SJSA1 (cell line): ENCODE data around the gene LNX1. TPM values are rescaled to one million over a fixed set of nuclear protein-coding genes. Genes with fewer than 3 reads are reported as not detected.

Source experiments
- DNase-seq, 2 experiments: peaks; one replicate each; pipeline ENCODE4 v3.0.0-alpha.2; 2015 to 2020; ENCODE audit warnings: low spot score in 2 of 2, low read depth in 1 of 2
- H3K27ac ChIP-seq: fragments of 250-450 bp; sonication (Bioruptor Pico); 2 replicates; pipeline ENCODE4 v1.5.1; 2020; ENCODE audit warnings: mild to moderate bottlenecking, moderate library complexity
- H3K27me3 ChIP-seq: fragments of 250-450 bp; sonication (Bioruptor Pico); replicated peaks from 2 replicates; pipeline ENCODE4 v1.5.1; 2020; ENCODE audit warnings: mild to moderate bottlenecking, moderate library complexity
- H3K36me3 ChIP-seq: fragments of 250-450 bp; sonication (Bioruptor Pico); 2 replicates; pipeline ENCODE4 v1.5.1; 2020; ENCODE audit warnings: mild to moderate bottlenecking
- H3K4me1 ChIP-seq: fragments of 250-450 bp; sonication (Bioruptor Pico); replicated peaks from 2 replicates; pipeline ENCODE4 v1.6.1; 2021; ENCODE audit warnings: mild to moderate bottlenecking
- H3K4me3 ChIP-seq: fragments of 250-450 bp; sonication (Bioruptor Pico); 2 replicates; pipeline ENCODE4 v1.5.1; 2020; ENCODE audit warnings: mild to moderate bottlenecking
- H3K9me3 ChIP-seq: fragments of 250-450 bp; sonication (Bioruptor Pico); replicated peaks from 2 replicates; pipeline ENCODE4 v1.5.1; 2020; ENCODE audit warnings: mild to moderate bottlenecking
- total RNA-seq: library from RNA; depleted of rRNA; stranded (reverse); fragments of >200 nt; shearing (Covaris generic); gene quantifications from 2 replicates; pipeline ENCODE4 v1.2.3, GENCODE V29; 2014

The LNX1 gene
- total RNA-seq, 1 experiment from 2014 or later, result not detected

DNA sequence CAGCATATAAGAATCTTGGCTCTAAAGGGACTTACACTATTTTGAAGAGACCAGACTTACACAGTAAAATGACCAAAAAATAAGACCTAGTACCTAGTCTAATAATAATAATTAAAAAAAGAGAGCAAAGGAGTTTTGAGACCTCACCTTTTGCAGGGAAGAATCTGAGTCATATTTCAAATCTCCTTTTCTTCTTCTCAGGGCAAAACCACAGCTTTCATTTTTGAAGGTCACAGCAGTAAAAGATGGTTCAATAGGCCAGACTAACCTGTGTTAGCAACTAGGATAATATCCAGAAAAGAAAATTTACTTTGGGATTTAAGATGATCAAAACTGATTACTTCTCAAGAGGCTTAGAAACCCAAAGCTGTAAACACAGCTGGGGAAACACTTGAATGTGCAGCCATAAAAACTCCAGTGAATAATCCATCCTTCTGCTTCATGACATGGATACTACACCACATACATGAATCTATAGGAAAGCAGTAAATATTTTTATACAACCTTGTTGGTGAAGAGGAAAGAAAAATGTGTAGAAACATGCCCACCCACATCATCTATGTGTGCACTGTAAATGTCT lies 25.9 kb upstream of the LNX1 start:
- no peak for DNase-seq
- no peak overlapping the region for H3K4me3 ChIP-seq
- no peak overlapping the region for H3K27ac ChIP-seq
- no peaks in the 10 kb centered on the region for H3K27me3 ChIP-seq
- H3K36me3 ChIP-seq, result no peaks in the 10 kb centered on the region
- no peaks in the 10 kb centered on the region for H3K4me1 ChIP-seq
- H3K9me3 ChIP-seq, result no peaks in the 10 kb centered on the region

DNA sequence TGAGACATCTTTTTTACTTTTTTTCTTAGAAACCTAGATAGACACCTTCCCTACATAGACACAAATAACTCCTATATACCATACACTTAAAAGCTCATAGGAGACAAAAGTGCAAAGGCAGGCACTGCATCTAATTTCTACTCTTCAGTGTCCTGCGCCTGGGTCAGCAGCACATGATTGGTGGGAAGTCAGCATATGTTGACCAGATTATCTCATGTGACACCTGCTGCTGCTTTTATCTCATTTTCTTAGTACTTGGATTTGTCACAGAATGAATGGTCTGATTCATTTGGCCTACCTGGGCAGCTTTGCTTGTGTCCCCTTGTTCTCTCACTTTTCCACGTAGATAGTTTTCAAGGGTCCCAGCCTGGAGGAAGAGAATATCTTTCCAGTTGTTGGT lies 24.9 kb upstream of the LNX1 start:
- no peak overlapping the region for H3K27ac ChIP-seq
- H3K9me3 ChIP-seq, result no peaks in the 10 kb centered on the region
- H3K36me3 ChIP-seq, result no peaks in the 10 kb centered on the region
- no peaks in the 10 kb centered on the region for H3K4me1 ChIP-seq
- DNase-seq, result no peak
- no peak overlapping the region for H3K4me3 ChIP-seq
- H3K27me3 ChIP-seq, result no peaks in the 10 kb centered on the region

DNA sequence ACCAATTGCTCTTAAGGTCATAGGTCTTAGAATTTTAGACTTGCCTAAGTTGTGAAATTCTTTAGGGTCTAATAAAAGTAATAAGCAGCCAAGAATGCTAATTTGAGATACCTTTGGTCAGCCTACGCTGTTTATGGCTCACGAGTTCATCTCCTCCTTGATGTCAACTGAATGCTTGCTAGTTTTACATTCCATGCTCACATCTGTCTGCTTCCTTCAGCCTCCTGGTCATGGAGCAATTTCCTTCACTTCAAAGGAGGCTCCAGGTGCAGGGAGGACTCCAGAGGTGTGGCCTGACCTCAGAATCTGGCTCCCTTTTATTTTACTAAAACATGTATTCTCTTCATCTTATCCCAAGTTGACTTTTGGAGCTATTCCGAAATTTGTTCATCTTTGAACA lies 23.3 kb upstream of the LNX1 start:
- Histone ChIP-seq H3K36me3 (no peaks in the 10 kb centered on the region), H3K9me3 (no peaks in the 10 kb centered on the region)
- no peak for DNase-seq

DNA sequence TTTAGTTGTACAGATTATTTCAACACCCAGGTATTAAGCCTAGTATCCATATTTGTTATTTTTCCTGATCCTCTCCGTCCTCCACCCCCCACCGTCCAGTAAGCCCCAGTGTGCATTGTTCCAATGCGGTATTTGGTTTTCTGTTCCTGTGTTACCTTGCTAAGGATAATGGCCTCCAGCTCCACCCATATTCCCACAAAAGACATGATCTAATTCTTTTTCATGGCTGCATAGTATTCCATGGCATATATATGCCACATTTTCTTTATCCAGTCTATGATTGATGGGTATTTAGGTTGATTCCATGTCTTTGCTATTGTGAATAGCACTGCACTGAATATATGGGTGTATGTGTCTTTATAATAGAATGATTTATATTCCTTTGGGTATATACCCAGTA lies 22.1 kb upstream of the LNX1 start:
- no peaks in the 10 kb centered on the region for H3K4me1 ChIP-seq
- no peak for DNase-seq
- no peaks in the 10 kb centered on the region for H3K27me3 ChIP-seq
- no peak overlapping the region for H3K27ac ChIP-seq
- H3K4me3 ChIP-seq, result no peak overlapping the region
- no peaks in the 10 kb centered on the region for H3K36me3 ChIP-seq
- H3K9me3 ChIP-seq, result no peaks in the 10 kb centered on the region

More for the DNA sequence above, 23.3 kb upstream of the LNX1 start:
- Histone ChIP-seq H3K27me3 (no peaks in the 10 kb centered on the region), H3K4me1 (no peaks in the 10 kb centered on the region), H3K4me3 (no peak overlapping the region), H3K27ac (no peak overlapping the region)

DNA sequence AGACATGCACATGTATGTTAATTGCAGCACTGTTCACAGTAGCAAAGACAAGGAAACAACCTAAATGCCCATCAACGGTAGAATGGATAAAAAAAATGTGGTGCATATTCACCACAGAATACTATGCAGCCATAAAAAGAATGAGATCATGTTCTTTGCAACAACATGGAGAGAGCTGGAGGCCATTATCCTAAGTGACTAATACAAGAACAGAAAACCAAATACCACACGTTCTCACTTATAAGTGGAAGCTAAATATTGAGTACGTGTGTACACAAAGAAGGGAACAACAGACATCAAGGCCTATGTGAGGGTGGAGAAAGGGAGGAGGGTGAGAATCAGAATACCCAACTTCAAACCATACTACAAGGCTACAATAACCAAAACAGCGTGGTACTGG lies 17.4 kb upstream of the LNX1 start:
- Histone ChIP-seq H3K9me3 (no peaks in the 10 kb centered on the region), H3K27me3 (no peaks in the 10 kb centered on the region), H3K4me1 (no peaks in the 10 kb centered on the region), H3K4me3 (no peak overlapping the region), H3K36me3 (no peaks in the 10 kb centered on the region), H3K27ac (no peak overlapping the region)
- DNase-seq, result no peak

DNA sequence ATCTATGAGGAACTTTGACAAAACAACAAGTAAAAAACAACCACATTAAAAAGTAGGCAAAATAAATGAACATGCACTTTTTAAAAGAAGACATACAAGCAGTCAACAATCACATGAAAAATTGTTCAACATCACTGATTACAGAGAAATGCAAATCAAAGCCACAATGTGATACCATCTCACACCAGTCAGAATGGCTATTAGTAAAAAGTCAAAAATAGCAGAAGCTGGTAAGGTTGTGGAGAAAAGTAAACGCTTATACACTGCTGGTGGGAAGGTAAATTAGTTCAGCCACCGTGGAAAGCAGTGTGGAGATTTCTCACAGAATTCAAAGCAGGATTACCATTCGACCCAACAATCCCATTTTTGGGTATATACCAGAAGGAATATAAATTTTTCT lies 17.0 kb upstream of the LNX1 start:
- no peak overlapping the region for H3K27ac ChIP-seq
- no peaks in the 10 kb centered on the region for H3K4me1 ChIP-seq
- H3K9me3 ChIP-seq, result no peaks in the 10 kb centered on the region
- DNase-seq, result no peak
- H3K27me3 ChIP-seq, result no peaks in the 10 kb centered on the region
- H3K4me3 ChIP-seq, result no peak overlapping the region
- no peaks in the 10 kb centered on the region for H3K36me3 ChIP-seq

DNA sequence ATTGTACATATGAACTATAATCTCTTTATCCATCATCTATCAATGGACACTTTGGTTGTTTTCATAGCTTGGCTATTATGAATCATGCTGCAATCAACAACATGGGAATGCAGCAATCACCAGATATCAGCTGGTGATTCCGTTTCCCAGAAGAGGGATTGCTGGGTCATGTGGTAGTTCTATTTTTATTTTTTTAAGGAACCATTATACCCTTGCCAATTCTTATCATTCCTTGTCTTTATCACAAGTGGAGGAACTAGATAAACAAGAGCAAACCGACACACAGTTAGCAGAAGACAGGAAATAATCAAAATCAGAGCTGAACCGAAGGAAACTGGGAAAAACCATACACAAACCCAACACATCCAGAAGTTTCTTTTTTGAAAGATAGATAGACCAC lies 14.5 kb upstream of the LNX1 start:
- no peak for DNase-seq
- H3K27ac ChIP-seq, result no peak overlapping the region
- no peak overlapping the region for H3K4me3 ChIP-seq
- H3K9me3 ChIP-seq, result no peaks in the 10 kb centered on the region
- no peaks in the 10 kb centered on the region for H3K27me3 ChIP-seq
- H3K4me1 ChIP-seq, result no peaks in the 10 kb centered on the region
- H3K36me3 ChIP-seq, result no peaks in the 10 kb centered on the region

DNA sequence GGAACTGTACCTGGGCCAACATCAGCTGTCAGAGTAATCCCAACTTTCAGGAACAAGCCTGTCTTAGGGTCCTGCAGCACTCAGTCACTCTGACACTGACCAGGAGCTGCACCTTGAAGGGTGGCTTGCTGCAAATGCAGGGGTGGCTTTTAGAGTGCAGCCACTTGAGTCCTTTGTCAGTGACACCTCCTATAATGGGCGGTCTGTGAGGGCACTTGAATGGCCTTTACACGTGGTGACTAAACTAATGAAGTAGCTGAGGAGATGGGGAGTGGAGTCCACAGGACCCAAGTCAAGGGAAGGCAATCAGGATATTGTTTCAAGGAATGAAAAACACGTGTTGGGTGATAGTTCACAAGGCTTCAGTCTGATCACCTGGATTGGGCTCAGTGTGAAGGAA lies 11.1 kb upstream of the LNX1 start:
- H3K27me3 ChIP-seq, result no peaks in the 10 kb centered on the region
- no peaks in the 10 kb centered on the region for H3K9me3 ChIP-seq
- no peak overlapping the region for H3K27ac ChIP-seq
- H3K4me1 ChIP-seq, result no peaks in the 10 kb centered on the region
- no peak overlapping the region for H3K4me3 ChIP-seq
- H3K36me3 ChIP-seq, result no peaks in the 10 kb centered on the region
- no peak for DNase-seq

DNA sequence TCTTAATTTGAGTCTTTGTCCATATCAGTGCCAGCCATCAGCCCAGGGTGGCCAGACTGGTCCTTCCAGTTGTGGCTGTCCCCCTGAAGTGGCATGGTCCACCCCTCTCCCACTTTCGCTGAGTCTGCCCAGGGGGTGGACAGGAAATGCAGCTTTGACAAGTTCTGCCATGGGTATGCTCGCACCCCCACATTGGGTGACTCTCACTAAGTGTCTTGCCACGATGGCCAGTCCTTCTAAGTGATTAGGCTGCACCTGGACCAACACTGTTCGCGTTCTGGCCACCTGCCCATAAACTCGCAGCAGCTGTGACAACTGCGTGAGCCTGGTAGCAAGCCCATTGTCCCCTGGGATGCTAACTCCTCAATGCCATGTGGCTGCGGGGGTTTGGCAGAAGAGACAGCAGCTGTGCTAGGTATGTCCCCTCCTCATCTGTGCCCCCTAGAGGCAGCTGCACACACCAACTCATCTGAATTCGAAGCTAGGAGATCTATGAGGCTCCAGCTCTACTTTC lies 10.0 kb upstream of the LNX1 start:
- H3K9me3 ChIP-seq, result no peaks in the 10 kb centered on the region
- H3K27ac ChIP-seq, result no peak overlapping the region
- H3K4me1 ChIP-seq, result no peaks in the 10 kb centered on the region
- DNase-seq, result no peak
- H3K36me3 ChIP-seq, result no peaks in the 10 kb centered on the region
- no peaks in the 10 kb centered on the region for H3K27me3 ChIP-seq
- no peak overlapping the region for H3K4me3 ChIP-seq

DNA sequence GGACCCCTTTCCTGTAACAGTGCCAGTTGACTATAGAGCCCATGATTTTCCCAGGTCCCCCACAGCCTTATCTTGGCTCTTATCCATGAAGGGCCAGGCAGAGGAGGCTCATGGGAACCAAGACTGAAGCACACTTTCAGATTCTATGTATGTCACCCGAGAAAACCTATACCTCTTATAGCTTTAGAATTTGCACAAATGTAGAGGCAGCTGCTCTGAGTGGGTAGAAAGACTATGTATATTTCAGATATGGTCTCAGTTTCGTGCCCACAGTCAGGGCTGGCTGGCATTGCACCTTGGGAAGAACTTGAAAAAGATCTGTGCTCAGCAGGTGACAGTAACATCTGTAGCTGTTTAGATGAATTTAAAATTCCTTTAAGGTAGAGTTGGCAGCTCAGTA lies 8.3 kb upstream of the LNX1 start:
- H3K36me3 ChIP-seq, result no peaks in the 10 kb centered on the region
- DNase-seq, result no peak

DNA sequence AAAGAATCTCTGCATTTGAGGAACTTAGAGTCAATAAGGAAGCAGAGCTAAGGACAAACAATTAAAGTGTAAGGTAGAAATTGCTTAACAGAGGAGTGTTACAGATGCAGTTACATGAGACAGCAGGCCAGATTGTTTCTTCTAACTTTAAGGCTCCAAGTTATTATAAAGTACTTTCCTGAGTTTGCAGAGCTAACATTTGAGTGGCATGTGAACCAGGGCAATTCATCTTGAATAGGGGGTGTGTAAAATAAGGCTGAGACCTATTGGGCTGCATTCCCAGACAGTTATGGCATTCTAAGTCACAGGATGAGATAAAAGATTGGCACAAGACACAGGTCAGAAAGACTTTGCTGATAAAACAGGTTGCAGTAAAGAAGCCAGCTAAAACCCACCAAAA lies 7.6 kb upstream of the LNX1 start:
- no peak for DNase-seq
- Histone ChIP-seq H3K27ac (no peak overlapping the region), H3K4me3 (no peak overlapping the region), H3K27me3 (no peaks in the 10 kb centered on the region), H3K4me1 (no peaks in the 10 kb centered on the region), H3K36me3 (no peaks in the 10 kb centered on the region), H3K9me3 (no peaks in the 10 kb centered on the region)

More for the DNA sequence above, 8.3 kb upstream of the LNX1 start:
- Histone ChIP-seq H3K9me3 (no peaks in the 10 kb centered on the region), H3K27me3 (no peaks in the 10 kb centered on the region), H3K4me1 (no peaks in the 10 kb centered on the region), H3K4me3 (no peak overlapping the region), H3K27ac (no peak overlapping the region)

DNA sequence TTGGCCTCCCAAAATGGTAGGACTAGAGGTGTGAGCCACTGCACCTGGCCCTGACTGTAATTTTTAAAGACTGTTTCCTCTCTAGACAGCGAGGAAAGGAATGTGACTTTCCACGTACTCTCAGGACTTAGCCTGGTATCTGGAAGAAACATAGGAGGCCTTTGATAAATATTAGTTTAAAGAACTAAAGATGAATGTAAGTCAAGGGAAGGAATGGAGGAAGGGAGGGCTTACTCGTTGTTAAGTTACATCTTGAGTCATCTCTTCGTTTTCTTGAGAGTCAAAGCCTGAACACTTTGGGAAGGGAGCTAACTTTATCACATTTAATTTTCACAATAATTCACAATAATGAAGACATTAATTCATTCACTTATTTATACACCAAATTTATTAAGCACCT lies 7.2 kb upstream of the LNX1 start:
- H3K27ac ChIP-seq, result no peak overlapping the region

DNA sequence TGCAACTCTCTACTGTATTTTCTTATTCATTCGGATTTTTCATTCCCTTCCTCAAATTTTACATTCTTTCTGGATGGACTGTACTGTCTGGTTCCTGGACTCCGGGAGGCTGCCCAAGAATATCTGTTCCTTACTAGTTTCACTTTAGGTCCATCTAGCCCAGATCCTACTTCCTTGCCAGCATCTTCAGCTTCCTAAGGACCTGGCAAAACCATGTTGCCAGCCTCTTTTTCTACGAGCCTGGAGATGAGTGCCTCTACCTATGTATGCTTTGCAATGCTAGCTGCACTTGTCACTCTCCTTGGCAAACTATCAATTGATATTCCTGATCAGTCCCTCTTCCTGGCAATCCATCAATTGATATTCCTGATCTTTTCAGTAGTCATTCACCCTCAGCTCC lies 5.6 kb upstream of the LNX1 start:
- Histone ChIP-seq H3K4me3 (no peak overlapping the region), H3K4me1 (no peaks in the 10 kb centered on the region), H3K27me3 (no peaks in the 10 kb centered on the region), H3K27ac (no peak overlapping the region), H3K36me3 (no peaks in the 10 kb centered on the region), H3K9me3 (no peaks in the 10 kb centered on the region)
- no peak for DNase-seq

More for the DNA sequence above, 7.2 kb upstream of the LNX1 start:
- H3K9me3 ChIP-seq, result no peaks in the 10 kb centered on the region
- H3K4me3 ChIP-seq, result no peak overlapping the region
- H3K36me3 ChIP-seq, result no peaks in the 10 kb centered on the region
- DNase-seq, result no peak
- H3K27me3 ChIP-seq, result no peaks in the 10 kb centered on the region
- no peaks in the 10 kb centered on the region for H3K4me1 ChIP-seq

DNA sequence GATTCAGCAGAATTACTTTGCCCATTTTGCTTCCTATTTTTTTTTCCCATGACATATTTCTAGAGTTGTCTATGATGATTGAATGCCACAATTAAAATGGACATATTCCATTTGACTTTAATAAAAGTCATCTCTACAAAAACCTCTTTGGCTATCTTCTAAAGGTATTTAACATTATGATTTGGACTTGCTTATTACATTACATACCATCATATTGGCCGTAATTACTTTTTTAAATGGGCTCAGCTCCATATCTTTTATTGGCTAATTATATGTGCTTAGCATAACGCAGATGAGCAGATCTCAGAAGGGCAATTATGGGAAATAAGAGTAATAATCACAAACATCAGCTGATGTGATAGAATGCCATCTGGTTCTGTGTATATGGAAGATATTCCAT lies 4.5 kb upstream of the LNX1 start:
- no peak overlapping the region for H3K27ac ChIP-seq
- no peaks in the 10 kb centered on the region for H3K36me3 ChIP-seq
- no peaks in the 10 kb centered on the region for H3K4me1 ChIP-seq
- H3K4me3 ChIP-seq, result no peak overlapping the region
- no peaks in the 10 kb centered on the region for H3K27me3 ChIP-seq
- no peak for DNase-seq
- no peaks in the 10 kb centered on the region for H3K9me3 ChIP-seq

DNA sequence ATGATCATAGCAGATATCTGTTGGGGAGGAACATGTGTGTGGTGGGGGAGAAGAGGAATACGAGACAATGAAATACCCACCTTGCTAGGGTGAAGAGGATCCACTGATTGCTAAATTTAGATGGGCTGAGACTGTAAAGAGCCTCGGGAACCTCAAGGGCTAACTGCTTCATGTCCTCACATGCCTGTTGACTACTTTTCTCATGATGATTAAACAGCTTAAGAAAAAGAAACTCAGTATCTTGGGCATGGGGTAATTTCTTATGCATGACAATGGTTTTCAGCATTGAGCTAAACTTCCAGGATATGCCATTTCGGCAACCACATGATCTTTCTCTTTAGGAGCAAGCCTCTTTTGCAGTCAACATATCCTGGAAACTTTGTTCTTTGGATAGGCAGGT lies 3.9 kb upstream of the LNX1 start:
- Histone ChIP-seq H3K4me3 (no peak overlapping the region), H3K9me3 (no peaks in the 10 kb centered on the region), H3K27ac (no peak overlapping the region), H3K4me1 (peaks cover 2% of the 10 kb centered on the region), H3K36me3 (no peaks in the 10 kb centered on the region), H3K27me3 (no peaks in the 10 kb centered on the region)
- no peak for DNase-seq
